GM11168 (cell line): ENCODE data around the gene DOK7.

Experiments
- in situ Hi-C: fragments of 300-500 bp; cut with MboI; formaldehyde crosslinking; loops from one replicate; pipeline ENCODE4 v1.12.0; 2022; ENCODE audit warnings: low sequenced_read_pairs; ENCODE audit not compliant: unreplicated experiment

The DOK7 gene

GRCh38 chr4:3441501-3442459, 21.3 kb upstream of the DOK7 start, which contains the start of gene HGFAC:
HGFAC (plus strand) TSS chr4:3441968; CDS start chr4:3442002, 34 bp downstream.
- in situ Hi-C loops = no loop called here

GRCh38 chr4:3442460-3442958, 20.6 kb upstream of the DOK7 start:
- in situ Hi-C loops = no loop called here

- in situ Hi-C loops = no loop called here
Observed at GRCh38 chr4:3442959-3443749, 20.0 kb upstream of the DOK7 start.

GRCh38 chr4:3443750-3444309, 19.3 kb upstream of the DOK7 start:
- in situ Hi-C loops = no loop called here

- in situ Hi-C loops = loop anchor here (5.0 kb wide), 1 partner anchor 92 kb away; no protein-coding TSS in a partner anchor
Observed at GRCh38 chr4:3444351-3445110, 18.6 kb upstream of the DOK7 start.

GRCh38 chr4:3445111-3445820, 17.8 kb upstream of the DOK7 start:
- in situ Hi-C loops = loop anchor here (5.0 kb wide), 1 partner anchor 93 kb away; no protein-coding TSS in a partner anchor

- in situ Hi-C loops = loop anchor here (5.0 kb wide), 1 partner anchor 94 kb away; no protein-coding TSS in a partner anchor
Observed at GRCh38 chr4:3445829-3446545, 17.1 kb upstream of the DOK7 start.

- in situ Hi-C loops = loop anchor here (5.0 kb wide), 1 partner anchor 94 kb away; no protein-coding TSS in a partner anchor
Observed at GRCh38 chr4:3446631-3447320, 16.3 kb upstream of the DOK7 start.

GRCh38 chr4:3447431-3448395, 15.4 kb upstream of the DOK7 start:
- in situ Hi-C loops = loop anchor here (5.0 kb wide), 1 partner anchor 95 kb away; no protein-coding TSS in a partner anchor

- in situ Hi-C loops = loop anchor here (5.0 kb wide), 1 partner anchor 97 kb away; no protein-coding TSS in a partner anchor
Observed at GRCh38 chr4:3449047-3449573, 14.0 kb upstream of the DOK7 start.

- in situ Hi-C loops = loop anchor here (5.0 to 10.0 kb wide), 2 partner anchors 98 to 115 kb away; no protein-coding TSS in a partner anchor
Observed at GRCh38 chr4:3449574-3450534, 13.3 kb upstream of the DOK7 start.

- in situ Hi-C loops = loop anchor here (10.0 kb wide), 1 partner anchor 116 kb away; no protein-coding TSS in a partner anchor
Observed at GRCh38 chr4:3450643-3451042, 12.5 kb upstream of the DOK7 start.

- in situ Hi-C loops = loop anchor here (10.0 kb wide), 1 partner anchor 117 kb away; no protein-coding TSS in a partner anchor
Observed at GRCh38 chr4:3451956-3452355, 11.2 kb upstream of the DOK7 start.

- in situ Hi-C loops = loop anchor here (10.0 kb wide), 1 partner anchor 118 kb away; no protein-coding TSS in a partner anchor
Observed at GRCh38 chr4:3452376-3452775, 10.7 kb upstream of the DOK7 start.

GRCh38 chr4:3455596-3455995, 7.5 kb upstream of the DOK7 start:
- in situ Hi-C loops = loop anchor here (10.0 kb wide), 1 partner anchor 121 kb away; no protein-coding TSS in a partner anchor
